ENCODE results near the gene NOL3. TPM values are rescaled to one million over a fixed set of nuclear protein-coding genes. Genes with fewer than 3 reads are reported as not detected.

Gene NOL3
- polyA plus RNA-seq, 3 donors, result 2.7 to 17.0 (median 3.8) TPM

- no peak overlapping the region for H3K9ac ChIP-seq (ENCODE audit: insufficient read depth, low read length, poor library complexity, severe bottlenecking)
- H3K27ac Mint-ChIP-seq, result no peak overlapping the region
- intact Hi-C loops (cut with micrococcal nuclease), result no loop called here
These were observed 40.9 kb upstream of the NOL3 start for GRCh38 chr16:67129422-67129821.

GRCh38 chr16:67137605-67138004 is 32.7 kb upstream of the NOL3 start:
- Mint-ChIP-seq H3K9me3 (peaks cover 0 to 1% (median 0%) of the 10 kb centered on the region in 7 donors), H3K4me3 (no peak overlapping the region), H3K36me3 (peaks cover 87 to 100% of the 10 kb centered on the region in 2 donors), H3K27me3 (ENCODE audit: low read depth in 3 of 3) (peaks cover 0 to 2% (median 0%) of the 10 kb centered on the region in 3 donors), H3K4me1 (no peaks in the 10 kb centered on the region), H3K27ac (no peak overlapping the region)
- Histone ChIP-seq H3K4me3 (replicated peaks in 1 of 3; ENCODE audit: low read depth in 2 of 3, low read length in 3 of 3) (no peak overlapping the region), H3K4me1 (ENCODE audit: control insufficient read depth in 1 of 2, insufficient read depth in 2 of 2, low read length in 2 of 2) (no peaks in the 10 kb centered on the region), H3K27me3 (ENCODE audit: control insufficient read depth in 2 of 2, insufficient read depth in 2 of 2, low read length in 2 of 2) (no peaks in the 10 kb centered on the region), H4K20me1 (ENCODE audit: insufficient read depth, low read length) (peaks cover 55% of the 10 kb centered on the region), H3K79me2 (ENCODE audit: insufficient read depth, low read length) (no peaks in the 10 kb centered on the region), H3K9me3 (replicated peaks in 1 of 2; ENCODE audit: control insufficient read depth in 1 of 2, insufficient read depth in 1 of 2, low read length in 2 of 2) (no peaks in the 10 kb centered on the region), H3K4me2 (replicated peaks; ENCODE audit: extremely low read depth, low read length, poor library complexity, severe bottlenecking) (no peak overlapping the region), H2AFZ (ENCODE audit: insufficient read depth, low read depth, low read length, poor library complexity, severe bottlenecking) (no peak overlapping the region), H3K9ac (ENCODE audit: insufficient read depth, low read length, poor library complexity, severe bottlenecking) (no peak overlapping the region), H3K36me3 (replicated peaks in 1 of 2; ENCODE audit: control insufficient read depth in 1 of 2, insufficient read depth in 2 of 2, low read length in 2 of 2) (peaks cover 92 to 100% of the 10 kb centered on the region in 2 donors), H3K27ac (ENCODE audit: low read depth in 1 of 2, low read length in 2 of 2) (no peak overlapping the region)
- WGBS (ENCODE audit: insufficient coverage), result 50% methylated on average over 2 of the region's 3 CpGs
- no peak for DNase-seq
- intact Hi-C loops (cut with micrococcal nuclease), result loop anchor here in 1 of 2 donors (10.0 kb wide), 1 partner anchor 53 kb away; no protein-coding TSS in a partner anchor
- TF ChIP-seq CTCF (IDR thresholded peaks at IDR 0.05), result no peak

More at GRCh38 chr16:67129422-67129821, 40.9 kb upstream of the NOL3 start:
- TF ChIP-seq CTCF (IDR thresholded peaks at IDR 0.05), result no peak
- H3K79me2 ChIP-seq (ENCODE audit: insufficient read depth, low read length), result peaks cover 3% of the 10 kb centered on the region
- Mint-ChIP-seq H3K27me3 (ENCODE audit: low read depth in 3 of 3) (peaks cover 0 to 2% (median 2%) of the 10 kb centered on the region in 3 donors), H3K4me3 (no peak overlapping the region), H3K9me3 (peaks cover 0 to 2% (median 0%) of the 10 kb centered on the region in 7 donors), H3K4me1 (no peaks in the 10 kb centered on the region), H3K36me3 (peaks cover 75 to 96% of the 10 kb centered on the region in 2 donors)
- no peaks in the 10 kb centered on the region for H3K27me3 ChIP-seq (ENCODE audit: control insufficient read depth in 2 of 2, insufficient read depth in 2 of 2, low read length in 2 of 2)
- no peak overlapping the region for H2AFZ ChIP-seq (ENCODE audit: insufficient read depth, low read depth, low read length, poor library complexity, severe bottlenecking)
- H3K4me2 ChIP-seq (replicated peaks; ENCODE audit: extremely low read depth, low read length, poor library complexity, severe bottlenecking), result no peak overlapping the region
- no peaks in the 10 kb centered on the region for H3K9me3 ChIP-seq (replicated peaks in 1 of 2; ENCODE audit: control insufficient read depth in 1 of 2, insufficient read depth in 1 of 2, low read length in 2 of 2)
- WGBS (ENCODE audit: insufficient coverage), result 100% methylated on average over 2 of the region's 3 CpGs
- no peak overlapping the region for H3K4me3 ChIP-seq (replicated peaks in 1 of 3; ENCODE audit: low read depth in 2 of 3, low read length in 3 of 3)
- peaks cover 84 to 99% of the 10 kb centered on the region in 2 donors for H3K36me3 ChIP-seq (replicated peaks in 1 of 2; ENCODE audit: control insufficient read depth in 1 of 2, insufficient read depth in 2 of 2, low read length in 2 of 2)
- DNase-seq, result no peak
- peaks cover 88% of the 10 kb centered on the region for H4K20me1 ChIP-seq (ENCODE audit: insufficient read depth, low read length)
- no peak overlapping the region for H3K27ac ChIP-seq (ENCODE audit: low read depth in 1 of 2, low read length in 2 of 2)
- H3K4me1 ChIP-seq (ENCODE audit: control insufficient read depth in 1 of 2, insufficient read depth in 2 of 2, low read length in 2 of 2), result no peaks in the 10 kb centered on the region

Measured in CD14-positive monocyte (primary cell).